Hematopoietic multipotent progenitor cell treated with erythropoietin and hydrocortisone succinate and interleukin-3 and kit ligand, for 8 days (in vitro differentiated cells): ENCODE results near the gene CYB561.

Experiments used
- DNase-seq: peaks from one replicate; pipeline ENCODE4 v3.0.0-alpha.2; 2015

Gene CYB561

DNA sequence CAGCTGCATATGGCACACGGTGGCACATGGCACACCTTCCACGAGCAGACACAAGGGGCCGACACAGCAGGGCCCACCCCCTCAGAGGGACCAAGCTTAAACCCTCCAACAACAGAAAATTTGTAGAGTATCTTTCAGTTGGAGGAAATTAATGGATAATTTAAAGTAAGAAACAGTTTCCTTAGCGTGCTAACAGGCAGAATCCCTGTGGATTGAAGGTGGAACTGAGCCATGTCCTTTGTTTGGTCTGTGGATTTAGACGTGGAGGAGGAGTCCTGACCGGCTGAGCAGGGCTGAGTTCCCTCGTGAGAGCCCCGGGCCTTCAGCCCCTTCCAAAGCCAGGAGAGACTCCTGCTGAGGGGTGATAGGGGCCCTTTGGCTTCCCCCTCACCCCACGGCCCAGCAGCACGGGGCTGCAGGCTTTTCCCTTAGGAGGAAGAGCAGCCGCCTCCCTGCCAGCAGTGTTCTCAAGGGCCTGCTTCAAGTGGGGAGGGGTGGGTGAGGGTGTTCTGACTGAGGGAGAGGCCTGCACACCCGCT, 1.4 kb upstream of the CYB561 start:
- no peak for DNase-seq

DNA sequence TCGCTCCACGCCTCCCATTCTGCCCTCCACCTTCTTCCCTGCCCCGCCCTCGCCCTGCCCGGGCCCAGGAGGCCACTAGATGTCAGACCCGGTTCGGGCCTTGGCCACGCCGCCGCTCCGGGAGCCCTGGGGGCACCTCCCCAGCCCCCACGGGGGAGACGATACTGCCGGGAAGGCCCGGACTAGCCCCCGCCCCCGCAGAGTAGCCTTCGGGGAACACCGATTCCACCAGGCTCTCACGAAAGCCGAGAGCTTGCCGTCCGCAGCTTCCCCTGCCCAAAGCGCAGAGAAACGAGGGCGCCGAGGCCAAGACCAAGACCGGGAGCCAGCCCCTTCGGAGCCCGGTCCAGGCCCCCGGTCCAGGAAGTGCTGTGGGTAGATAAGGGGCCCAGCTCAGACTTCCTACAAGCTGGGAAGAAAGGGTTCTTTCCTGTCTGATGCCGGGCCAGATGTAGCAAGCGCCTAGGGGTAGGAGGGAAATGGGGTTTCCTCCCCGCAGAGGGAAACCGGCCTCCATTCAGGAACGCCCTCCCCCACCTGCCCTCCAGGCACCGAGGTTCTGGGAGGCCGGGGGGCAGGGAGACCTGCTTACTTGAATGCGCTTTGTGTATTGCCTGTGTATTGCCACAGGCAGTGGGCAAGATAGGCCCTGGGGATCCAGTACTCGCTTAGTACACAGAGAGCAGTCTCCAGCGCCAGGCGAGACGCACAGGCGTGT, 806 bp upstream of the CYB561 start:
- peak; percentile 76 for DNase-seq

DNA sequence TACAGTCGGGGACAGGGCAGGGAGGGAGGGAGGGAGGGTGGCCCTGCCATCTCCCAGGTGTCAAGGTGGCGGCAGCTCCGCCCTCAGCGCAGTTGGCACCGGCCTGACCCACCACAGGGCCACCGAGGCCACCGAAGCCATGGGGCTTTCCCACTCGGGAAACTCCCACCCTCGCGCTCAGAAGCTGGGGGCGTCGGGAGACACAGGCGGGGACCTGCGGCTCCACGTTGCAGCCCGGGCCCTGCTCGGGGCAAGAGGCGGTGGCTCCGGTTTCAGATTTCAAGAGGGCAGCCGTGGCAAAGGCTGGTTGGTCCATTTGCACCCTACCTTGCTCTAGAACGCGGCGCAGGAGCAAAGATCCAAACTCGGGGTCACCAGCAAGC, 544 bp downstream of the CYB561 start:
- no peak for DNase-seq

DNA sequence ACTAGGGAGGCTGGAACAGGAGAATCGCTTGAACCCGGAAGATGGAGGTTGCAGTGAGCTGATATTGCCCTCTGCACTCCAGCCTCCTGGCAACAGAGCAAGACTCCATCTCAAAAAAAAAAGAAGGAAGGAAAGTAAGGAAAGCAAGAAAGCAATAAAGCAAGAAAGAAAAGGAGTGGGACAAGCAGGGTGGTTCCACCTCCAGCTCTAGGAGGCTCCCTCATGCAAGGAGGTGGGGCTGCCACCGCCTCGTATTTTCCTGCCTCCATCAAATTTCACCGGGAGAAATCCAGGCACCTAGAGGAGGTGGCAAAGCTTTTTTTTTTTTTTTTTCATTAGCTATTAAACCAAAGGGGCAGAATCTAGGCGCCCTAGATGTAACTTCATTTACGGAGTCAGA, 1.0 kb downstream of the CYB561 start:
- DNase-seq: no peak

DNA sequence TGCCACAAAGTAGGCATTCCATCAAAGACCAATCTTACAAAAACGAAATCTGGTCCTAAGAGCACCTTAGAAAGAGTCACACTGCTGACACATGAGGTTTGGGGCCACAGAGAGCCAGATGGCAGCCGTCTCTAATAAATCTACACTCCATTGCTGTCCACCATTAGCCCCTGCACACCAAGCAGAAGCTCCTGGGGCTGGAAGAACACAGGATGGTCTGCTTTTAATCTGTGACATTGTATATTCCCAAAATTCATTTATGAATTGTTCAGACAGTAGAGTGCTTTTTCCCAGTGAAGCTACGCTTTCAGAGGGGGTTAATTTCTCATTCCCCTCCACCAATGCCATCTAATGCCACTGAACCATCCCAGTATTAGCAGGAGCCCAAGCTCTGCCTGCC, 1.6 kb downstream of the CYB561 start:
- DNase-seq: no peak

DNA sequence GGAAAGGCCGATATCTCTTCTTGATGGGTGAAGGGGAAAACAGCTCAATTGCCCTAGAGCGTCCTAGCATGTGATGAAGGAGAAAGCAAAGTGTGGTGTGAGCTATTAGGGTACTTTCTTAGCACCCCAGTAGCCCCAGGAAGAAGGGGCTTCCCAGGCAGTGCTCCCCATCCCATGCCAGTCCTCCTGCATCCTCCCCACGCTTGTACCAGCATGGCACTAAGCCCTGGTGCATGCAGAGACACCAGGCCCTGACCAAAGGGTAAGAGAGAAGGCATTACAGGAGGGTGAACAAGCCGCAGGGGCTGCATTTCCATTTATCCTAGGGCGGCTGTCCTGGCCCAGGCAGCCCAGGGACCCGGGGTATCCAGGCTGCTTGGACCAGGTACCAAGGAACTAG, 3.1 kb downstream of the CYB561 start:
- DNase-seq: no peak

DNA sequence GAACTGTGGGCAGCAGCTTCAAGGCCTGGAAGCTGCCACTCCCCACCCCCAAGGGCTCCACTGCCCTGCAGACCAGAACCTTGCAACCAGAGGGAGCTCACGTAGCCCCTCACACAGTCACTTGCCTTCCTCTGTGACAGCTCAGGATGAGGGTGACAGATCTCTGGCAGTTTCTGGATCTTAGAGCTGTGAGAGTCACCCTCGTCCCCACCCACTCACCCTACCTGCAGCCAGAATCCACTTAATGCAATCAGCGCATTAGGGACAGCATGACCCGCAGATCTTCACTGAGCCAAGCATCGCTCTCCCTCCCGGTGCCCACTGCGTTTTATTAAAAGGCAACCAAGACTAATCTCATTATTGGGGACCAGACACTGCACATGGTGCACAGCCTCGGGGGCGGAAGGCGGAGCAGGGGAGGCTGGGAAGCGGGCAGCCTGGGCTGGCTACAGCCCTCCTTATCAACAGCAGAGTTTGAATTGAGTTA, 3.5 kb downstream of the CYB561 start:
- DNase-seq: peak; percentile 41

DNA sequence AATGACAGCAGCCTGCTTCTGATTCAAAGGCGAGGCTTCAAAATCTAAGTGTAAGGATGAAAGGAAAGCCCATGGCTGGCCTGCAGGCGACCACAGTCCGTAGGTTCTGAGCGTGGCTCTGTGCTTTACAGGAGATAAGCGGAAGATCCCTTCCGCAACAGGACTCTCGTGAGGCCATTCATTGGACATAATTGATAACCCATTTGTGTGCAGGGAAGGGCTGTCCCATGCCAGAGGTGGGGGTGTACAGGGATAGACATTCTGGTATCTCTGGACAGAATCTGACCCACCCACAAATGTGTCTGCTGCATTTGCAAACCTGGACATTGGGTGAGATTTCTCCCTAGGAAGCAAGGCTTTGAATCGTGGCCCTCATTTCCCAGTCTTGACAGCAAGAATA, 4.0 kb downstream of the CYB561 start:
- DNase-seq: no peak

DNA sequence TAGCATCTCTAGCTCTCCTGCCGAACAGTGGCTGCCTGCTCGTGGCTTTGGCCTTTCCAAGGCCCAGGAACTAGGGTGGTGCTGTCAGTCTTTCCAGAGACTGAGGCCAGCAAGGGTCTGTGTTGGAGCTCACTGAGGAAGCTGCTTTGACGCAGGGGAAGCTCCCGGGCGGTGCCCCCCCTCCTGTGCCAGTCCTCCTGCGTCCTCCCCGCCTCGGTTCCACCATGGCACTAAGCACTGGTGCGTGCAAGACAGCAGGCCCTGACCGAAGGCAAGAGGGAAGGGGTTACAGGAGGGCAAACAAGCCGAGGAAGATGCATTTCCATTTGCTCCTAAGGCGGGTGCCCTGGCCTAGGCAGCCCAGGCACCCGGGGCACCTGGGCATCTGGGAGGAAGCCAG, 4.5 kb downstream of the CYB561 start:
- DNase-seq: no peak

DNA sequence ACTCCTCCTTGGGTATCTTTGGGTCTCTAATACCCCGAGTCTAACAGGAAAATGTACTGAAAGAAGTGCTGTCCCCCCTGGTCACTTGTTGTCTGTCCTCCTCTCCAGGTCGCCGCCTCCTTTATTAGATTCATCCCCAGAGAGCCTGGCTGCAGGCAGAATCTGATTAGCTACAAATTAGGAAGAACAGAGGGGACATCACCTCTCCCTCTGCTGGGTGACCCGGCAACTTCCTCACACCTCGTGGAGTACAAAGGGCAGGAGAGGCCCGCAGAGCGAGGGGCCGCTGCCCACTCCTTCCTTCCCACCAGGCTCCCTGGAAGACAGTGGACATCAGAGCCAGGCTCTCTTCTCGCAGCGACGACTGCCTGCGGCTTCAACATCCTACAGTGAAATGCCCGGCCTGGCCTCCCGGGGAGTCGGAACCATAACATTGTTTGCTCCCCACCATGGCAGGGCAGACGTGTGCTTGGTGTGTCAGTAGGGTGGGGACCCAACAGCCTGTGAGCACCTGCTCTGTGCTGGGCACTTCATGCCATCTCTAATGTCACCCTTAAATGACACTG, 5.3 kb downstream of the CYB561 start:
- no peak for DNase-seq

DNA sequence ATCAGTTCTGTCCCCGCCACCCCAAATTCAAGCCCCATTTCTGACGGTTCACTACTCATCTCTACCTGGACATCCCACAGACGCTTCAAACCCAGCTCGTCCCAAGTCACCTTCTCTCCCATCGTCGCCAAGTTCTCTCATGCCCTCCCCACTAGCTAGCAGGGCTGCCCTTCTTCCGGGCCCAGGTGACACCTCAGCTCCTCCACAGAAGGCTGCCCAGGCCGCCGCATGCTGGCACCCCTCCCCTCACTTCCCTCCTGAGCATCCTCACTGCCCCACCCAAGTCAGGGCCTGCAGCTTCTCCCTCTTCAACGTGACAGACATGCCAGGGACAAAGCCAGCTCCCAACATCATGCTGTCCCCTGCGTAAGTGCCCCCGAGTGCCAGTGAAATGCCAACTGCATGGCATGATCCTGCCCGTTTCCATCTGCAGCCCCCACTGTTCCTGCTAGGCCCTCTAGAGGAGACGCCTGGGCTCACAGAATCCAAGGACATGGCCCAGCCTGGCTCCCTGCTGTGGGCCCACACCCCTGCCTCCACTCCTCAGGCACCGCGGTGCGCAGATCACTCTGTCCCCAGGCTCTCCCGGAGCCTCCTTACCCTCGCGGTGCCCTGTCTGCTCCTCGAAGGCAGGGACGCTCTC, 5.9 kb downstream of the CYB561 start:
- DNase-seq: no peak

DNA sequence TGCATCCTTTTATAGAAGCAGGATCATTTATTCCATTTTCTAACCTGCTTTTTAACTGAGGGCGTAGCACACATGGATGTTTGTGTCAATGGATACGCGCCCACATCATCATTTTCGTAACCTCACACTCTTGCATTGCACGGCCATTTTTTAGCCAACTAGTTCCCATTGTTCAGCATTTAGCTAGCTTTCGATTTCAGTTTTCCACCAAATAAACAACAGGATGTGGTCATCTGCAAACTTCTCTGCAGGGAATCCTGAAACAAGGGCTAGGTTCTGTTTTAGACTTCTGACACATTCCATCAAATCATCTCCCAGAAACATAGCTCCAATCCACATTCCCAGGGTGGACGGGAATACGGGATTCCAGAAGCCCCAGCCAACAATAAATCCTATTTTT, 6.4 kb downstream of the CYB561 start:
- no peak for DNase-seq

DNA sequence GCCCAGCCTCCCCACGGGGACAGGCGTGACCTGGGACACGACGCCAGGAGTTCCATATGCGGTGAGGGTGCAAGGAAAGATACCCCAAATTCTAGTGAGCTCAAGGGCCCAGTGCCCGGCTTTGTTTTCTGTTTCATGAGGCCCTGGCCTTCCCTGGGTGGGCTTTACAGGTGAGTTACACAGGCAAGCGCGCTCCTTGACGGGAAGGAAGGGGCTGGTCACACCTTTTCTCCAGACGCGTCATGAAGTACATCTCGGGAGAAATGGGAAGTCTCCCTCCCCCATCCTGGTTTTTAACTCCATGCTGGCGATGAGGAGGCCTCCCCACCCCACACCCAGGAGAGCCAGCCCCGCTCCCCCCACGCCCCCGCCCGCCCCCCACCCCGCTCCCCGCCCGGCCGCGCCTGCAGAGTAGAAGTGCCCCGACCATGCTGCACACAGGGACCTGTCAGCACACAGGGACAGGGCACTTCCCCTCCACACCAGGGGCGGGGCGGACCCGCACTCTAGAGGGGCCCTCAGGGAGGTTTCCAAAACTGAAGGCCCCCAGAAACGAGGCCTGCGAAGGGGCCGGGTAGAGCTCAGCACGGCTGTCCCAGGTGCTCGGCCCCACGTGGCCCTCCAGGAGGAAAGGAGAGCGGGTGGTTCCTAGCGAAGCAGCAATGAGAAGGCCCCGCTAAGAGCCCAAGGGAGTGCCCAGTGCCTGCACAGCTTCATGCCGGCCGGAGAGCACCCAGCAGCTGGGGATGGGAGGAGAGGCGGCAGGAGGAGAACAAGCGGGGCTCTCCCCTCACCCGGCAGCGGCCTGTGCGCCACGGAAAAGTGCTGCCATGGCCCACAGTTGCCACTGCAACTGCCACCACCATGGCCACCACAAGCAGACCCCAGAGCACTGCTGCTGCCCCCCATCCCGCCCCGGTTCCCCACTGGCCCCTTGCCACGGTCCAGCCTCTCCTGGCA, 7.7 kb downstream of the CYB561 start:
- DNase-seq: no peak

DNA sequence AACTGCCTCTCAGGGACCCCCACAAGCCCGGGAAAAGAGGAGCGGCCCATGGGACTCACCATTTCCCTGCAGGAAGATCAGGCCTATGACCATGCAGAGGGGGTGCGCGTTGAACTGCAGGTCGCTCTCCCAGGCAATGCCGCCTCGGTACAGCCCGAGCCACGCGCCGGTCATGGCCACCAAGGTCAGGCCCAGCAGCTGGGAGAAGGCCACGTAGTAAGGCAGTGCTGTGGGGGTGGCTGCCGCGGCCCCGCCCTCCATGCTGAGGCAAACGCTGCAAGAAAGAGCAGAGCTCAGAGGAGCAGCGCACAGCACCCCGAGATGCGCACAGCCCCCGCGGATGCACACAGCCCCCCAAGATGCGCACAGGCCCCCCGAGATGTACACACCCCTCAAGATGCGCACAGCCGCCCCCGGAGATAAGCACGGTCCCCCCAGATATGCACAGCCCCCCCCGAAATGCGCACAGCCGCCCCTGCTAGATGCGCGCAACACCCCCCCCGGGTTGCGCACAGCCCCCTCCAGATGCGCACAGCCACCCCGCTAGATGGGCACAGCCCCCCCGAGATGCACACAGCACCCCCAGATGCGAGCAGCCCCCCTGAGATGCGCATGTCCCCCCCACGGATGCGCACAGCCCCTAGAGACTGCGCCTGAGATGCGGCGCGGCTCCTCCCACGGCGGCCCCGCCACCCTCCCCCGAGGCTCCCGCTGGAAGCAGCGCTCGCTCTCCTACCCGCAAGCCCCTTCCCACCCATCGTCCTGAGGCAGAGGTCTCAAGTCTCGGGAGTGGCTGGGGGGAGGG, 8.6 kb downstream of the CYB561 start:
- DNase-seq: no peak

DNA sequence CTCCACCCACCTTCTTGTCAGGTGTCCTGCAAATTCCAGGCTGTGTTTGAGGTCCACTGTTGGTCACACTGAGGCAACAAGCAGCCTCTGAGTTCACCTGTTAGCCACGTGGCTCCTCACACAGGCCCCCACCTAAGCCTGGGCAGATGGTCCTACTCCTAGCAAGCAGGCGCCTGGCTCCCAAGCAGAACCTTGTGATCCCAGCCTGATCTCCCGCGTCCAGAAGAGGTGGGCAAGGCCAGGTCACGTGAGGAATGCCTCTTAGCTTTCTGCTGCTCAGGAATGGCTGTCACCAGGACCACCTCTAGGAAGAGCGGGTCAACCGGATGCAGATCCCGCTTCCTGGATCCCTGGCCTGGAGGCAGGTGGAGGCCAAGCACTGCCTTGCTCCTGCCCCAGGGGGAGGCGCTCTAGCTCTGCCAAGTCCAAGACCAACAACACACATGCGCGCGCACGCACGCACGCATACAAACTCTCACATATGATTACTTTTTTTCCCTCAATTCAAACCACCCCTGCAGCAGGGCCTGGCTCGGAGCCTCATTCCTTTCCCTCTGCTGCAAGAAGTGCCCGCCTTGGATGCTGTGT, 9.5 kb downstream of the CYB561 start:
- no peak for DNase-seq

DNA sequence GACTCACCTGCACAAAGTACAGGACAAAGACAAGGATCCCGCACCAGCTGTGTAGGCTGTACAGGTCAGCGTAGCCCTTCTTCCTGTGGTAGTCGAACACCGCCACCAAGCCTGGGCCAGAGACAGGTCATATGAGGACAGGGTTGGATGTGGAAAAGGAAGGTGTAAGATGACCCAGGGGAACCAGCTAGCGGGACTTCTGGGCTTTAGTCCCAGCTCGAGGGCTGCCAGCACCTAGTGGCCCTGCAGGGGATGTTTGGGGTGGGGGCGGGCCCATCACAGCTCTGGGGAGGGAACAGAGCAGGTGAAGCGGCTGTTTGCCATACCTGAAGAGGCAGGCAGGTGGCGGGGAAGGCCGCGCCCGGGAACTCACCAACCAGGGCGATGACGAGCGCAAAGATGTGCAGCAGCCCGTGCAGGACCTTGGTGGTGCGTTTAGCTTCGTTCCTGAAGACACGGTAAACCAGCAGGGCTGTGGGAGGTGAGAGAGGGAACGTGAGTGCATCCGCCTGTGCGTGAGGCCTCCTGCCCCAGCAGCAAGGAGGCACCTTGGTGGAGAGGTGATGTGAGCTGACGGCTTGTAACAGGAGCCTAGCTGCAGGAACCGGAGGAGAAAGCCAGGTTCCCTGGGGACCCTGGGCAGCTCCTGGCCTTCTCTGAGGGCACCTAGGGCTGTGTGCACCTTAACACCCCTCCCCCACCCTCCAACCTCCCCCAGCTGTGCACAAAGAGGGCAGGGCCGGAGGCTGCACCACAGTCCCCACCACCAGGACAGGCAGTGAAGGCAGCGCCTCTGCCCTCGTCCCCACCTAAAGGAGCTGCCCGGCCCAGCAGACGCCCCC, 10.2 kb downstream of the CYB561 start:
- DNase-seq: no peak

DNA sequence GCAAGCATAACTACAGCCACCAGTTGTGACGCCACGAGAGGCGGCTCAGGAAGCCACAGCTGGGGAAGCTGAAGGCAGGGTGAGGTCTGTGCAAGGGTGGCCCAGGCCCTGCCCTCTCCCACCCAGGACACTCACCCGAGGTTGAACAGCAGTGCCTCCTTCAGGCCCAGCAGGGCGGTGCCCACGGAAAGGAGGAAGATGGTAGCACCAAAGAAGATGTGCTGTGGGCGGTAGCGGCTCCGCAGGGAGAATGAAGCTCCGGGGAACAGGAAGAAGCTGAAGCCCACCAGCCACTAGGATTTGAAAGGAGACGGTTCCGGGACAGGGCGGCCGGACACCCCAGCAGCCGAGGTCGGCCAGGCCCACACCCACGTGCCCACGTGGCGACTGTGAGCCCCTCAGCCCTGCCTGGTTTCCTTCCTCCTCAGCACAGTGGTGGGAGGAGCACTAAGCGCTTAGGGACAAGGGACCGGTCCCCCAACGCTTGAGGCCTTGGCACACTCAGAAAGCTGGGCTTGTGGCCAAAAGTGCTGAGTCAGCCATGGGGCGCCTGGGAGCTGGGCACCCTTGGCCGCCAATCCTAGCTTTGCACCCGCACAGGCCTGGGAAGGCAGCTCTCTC, 11.0 kb downstream of the CYB561 start:
- DNase-seq: peak; percentile 97

DNA sequence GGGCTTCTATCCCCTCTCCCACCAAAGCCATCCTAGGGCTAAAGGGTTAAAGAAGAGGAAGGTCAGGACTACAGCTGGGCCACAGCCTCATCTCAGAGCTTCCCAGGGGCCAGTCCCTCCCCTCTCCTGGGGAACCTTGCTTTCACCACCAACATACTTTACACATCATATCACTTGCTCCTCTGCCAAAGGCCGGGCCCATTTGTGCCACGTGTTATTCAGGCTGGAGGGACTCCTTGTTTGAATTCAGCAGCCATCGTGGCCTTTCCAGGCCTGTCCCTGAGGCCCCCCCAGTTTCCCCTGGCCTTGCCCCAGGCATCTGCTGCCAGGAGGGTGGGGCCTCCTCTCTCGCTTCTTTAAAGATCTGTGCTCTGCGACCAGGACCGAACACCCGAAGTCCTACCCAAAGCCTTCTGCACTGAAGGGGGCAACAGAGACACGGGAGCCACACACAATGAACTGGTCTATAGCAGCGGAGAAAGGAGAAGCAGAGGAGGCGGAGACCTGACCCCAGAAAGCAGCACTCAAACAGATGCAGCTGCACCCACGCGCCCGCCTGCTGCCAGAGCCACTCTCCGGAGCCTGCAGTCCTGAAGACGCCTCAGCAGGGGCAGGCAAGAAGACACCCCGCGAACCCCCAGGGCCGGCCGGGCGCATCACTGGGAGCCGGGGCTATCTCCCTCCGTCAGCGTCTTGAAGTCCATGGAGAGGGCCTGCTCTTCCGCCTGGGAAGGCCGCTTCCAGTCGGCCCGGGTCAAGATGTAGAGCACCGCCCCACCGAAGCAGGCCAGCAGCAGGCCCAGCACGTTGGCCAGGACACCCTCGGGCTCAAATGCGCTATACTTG, 12.1 kb downstream of the CYB561 start:
- DNase-seq: peak; percentile 72
